Pancreas (tissue), 10 donors: ENCODE measurements around the gene TTBK2. TPM values are rescaled to one million over a fixed set of nuclear protein-coding genes. Genes with fewer than 3 reads are reported as not detected.

Source experiments
- ATAC-seq, 4 donors: fragments of 200-7000 bp; cut with Tn5 transposase; one replicate each; pipeline versions ENCODE4 v1.8.0 to v1.9.1; 2020; ENCODE audit warnings: mild to moderate bottlenecking in 4 of 4, moderate library complexity in 4 of 4
- DNase-seq, 6 donors: peaks; one replicate each; pipeline ENCODE4 v3.0.0-alpha.2; 2020
- FAIRE-seq: peaks from 2 replicates; lab custom pipeline; 2012; peaks lifted over from hg19 to GRCh38; lab: Jason Lieb, UNC
- H3K27ac ChIP-seq, 4 donors: fragments of 200-600 bp; sonication (generic); 1 replicate in 3 of 4; 2 replicates in 1 of 4; pipeline versions ENCODE4 v1.5.0 to v1.8.0; 2020
- H3K27me3 ChIP-seq, 4 donors: fragments of 200-600 bp; one replicate each; pipeline ENCODE4 v1.8.0; 2021
- H3K36me3 ChIP-seq, 3 donors: fragments of 200-600 bp; sonication (generic) in 1 of 3; one replicate each; pipeline versions ENCODE4 v1.5.0 to v1.8.0; 2020 to 2021
- H3K4me1 ChIP-seq, 3 donors: fragments of 200-600 bp; one replicate each; pipeline ENCODE4 v1.8.0; 2021
- H3K4me3 ChIP-seq, 4 donors: fragments of 200-600 bp; sonication (generic) in 2 of 4; one replicate each; pipeline versions ENCODE4 v1.5.0 to v1.8.0; 2020 to 2021
- H3K9me3 ChIP-seq, 4 donors: fragments of 200-600 bp; one replicate each; pipeline ENCODE4 v1.8.0; 2021
- CTCF ChIP-seq, 4 donors: fragments of 200-600 bp; sonication (generic) in 3 of 4; IDR thresholded peaks; one replicate each; pipeline versions ENCODE4 v1.5.0 to v1.8.0; 2021; ENCODE audit warnings: antibody characterized with exemption in 4 of 4
- WGBS, 2 donors: extraction: QIAGEN DNeasy Blood & Tissue Kit; methylation state at CpG; one replicate each; pipeline ENCODE4 v1.1.7; 2013; 5-methylcytosine and 5-hydroxymethylcytosine counted together
- intact Hi-C, 3 donors: fragments of 100-400 bp; cut with DNase I; formaldehyde crosslinking; loops; one replicate each; pipeline versions ENCODE4 v1.11.1 to v1.14.2; 2022
- polyA plus RNA-seq, 2 donors: library from polyadenylated mRNA; stranded (reverse); fragments of 200-250 nt; gene quantifications; one replicate each; pipeline ENCODE4 v1.2.3, GENCODE V29; 2013
- total RNA-seq, 6 donors: library from RNA; stranded (reverse); fragmentation: NEBNext Ultra II Directional in 4 of 6; extraction: Animal tissue kit (Norgen Biotek cat#: 25700) in 4 of 6; gene quantifications; one replicate each; pipeline versions ENCODE4 v1.2.1 to v1.2.4, GENCODE V29; 2021 to 2023
- donor health status: healthy with polysubstance abuse.
- donor health status: DM: no; HTN: no; CAD: no; lungs with moderate emphysema.
- donor health status: DM: no; HTN: no; CAD: no.
- donor health status: control.
- donor health status: control.
- donor health status: Bipolar disorder and iron deficiency.
- donor health status: DM: yes; HTN: yes; CAD: no.
- donor health status: DM: no; HTN: no; CAD: no.
- donor health status: DM: no; HTN: no; CAD: no.
- donor health status: DM: yes; HTN: yes; CAD: no.

The TTBK2 gene
- total and polyA plus RNA-seq, 8 donors: 1.7 to 8.5 (median 4.8) TPM

GRCh38 chr15:42732095-42732827 lies 188.3 kb downstream of the TTBK2 start:
- 90 to 93% methylated on average over 15 of the region's 15 CpGs for WGBS, 2 donors
- DNase-seq (no peak), FAIRE-seq (no peak), ATAC-seq (no peak)
- H3K36me3 ChIP-seq: peaks cover 5 to 52% (median 5%) of the 10 kb centered on the region in 3 donors
- no peak overlapping the region for H3K4me3 ChIP-seq
- H3K4me1 ChIP-seq: peaks cover 1 to 4% (median 4%) of the 10 kb centered on the region in 3 donors
- intact Hi-C loops: no loop called here
- H3K9me3 ChIP-seq: no peaks in the 10 kb centered on the region
- H3K27ac ChIP-seq: no peak overlapping the region
- H3K27me3 ChIP-seq: no peaks in the 10 kb centered on the region
- TF ChIP-seq CTCF (IDR thresholded peaks at IDR 0.05): no peak

- intact Hi-C loops: no loop called here
- H3K4me1 ChIP-seq: peaks cover 0 to 4% (median 4%) of the 10 kb centered on the region in 3 donors
- ATAC-seq (no peak), FAIRE-seq (no peak), DNase-seq (no peak)
- peaks cover 5 to 52% (median 5%) of the 10 kb centered on the region in 3 donors for H3K36me3 ChIP-seq
- no peak overlapping the region for H3K27ac ChIP-seq
- no peak for TF ChIP-seq CTCF (IDR thresholded peaks at IDR 0.05)
- no peak overlapping the region for H3K4me3 ChIP-seq
- WGBS, 2 donors: 92 to 94% methylated on average over 6 of the region's 6 CpGs
- no peaks in the 10 kb centered on the region for H3K9me3 ChIP-seq
- no peaks in the 10 kb centered on the region for H3K27me3 ChIP-seq
Observed at GRCh38 chr15:42731461-42731860, 189.1 kb downstream of the TTBK2 start.

- Histone ChIP-seq H3K4me3 (no peak overlapping the region), H3K27ac (no peak overlapping the region), H3K36me3 (peaks cover 5 to 60% (median 5%) of the 10 kb centered on the region in 3 donors), H3K4me1 (no peaks in the 10 kb centered on the region), H3K27me3 (no peaks in the 10 kb centered on the region), H3K9me3 (no peaks in the 10 kb centered on the region)
- no peak for TF ChIP-seq CTCF (IDR thresholded peaks at IDR 0.05)
- DNase-seq (no peak), FAIRE-seq (no peak), ATAC-seq (no peak)
- intact Hi-C loops: no loop called here
- 95 to 99% methylated on average over 14 of the region's 14 CpGs for WGBS, 2 donors
Observed at GRCh38 chr15:42730536-42730935, 190.0 kb downstream of the TTBK2 start.

- Histone ChIP-seq H3K9me3 (no peaks in the 10 kb centered on the region), H3K27ac (no peak overlapping the region), H3K4me3 (no peak overlapping the region), H3K4me1 (no peaks in the 10 kb centered on the region), H3K36me3 (peaks cover 5 to 64% (median 5%) of the 10 kb centered on the region in 3 donors), H3K27me3 (no peaks in the 10 kb centered on the region)
- TF ChIP-seq CTCF (IDR thresholded peaks at IDR 0.05): no peak
- ATAC-seq: no peak
- 86 to 90% methylated on average over 8 of the region's 8 CpGs for WGBS, 2 donors
- intact Hi-C loops: no loop called here
- DNase-seq: no peak
- no peak for FAIRE-seq
Observed at GRCh38 chr15:42730135-42730534, 190.4 kb downstream of the TTBK2 start.

GRCh38 chr15:42729409-42729808 lies 191.2 kb downstream of the TTBK2 start:
- 95 to 97% methylated on average over 7 of the region's 7 CpGs for WGBS, 2 donors
- Histone ChIP-seq H3K27ac (no peak overlapping the region), H3K9me3 (no peaks in the 10 kb centered on the region), H3K27me3 (no peaks in the 10 kb centered on the region), H3K36me3 (peaks cover 5 to 69% (median 5%) of the 10 kb centered on the region in 3 donors), H3K4me1 (no peaks in the 10 kb centered on the region), H3K4me3 (no peak overlapping the region)
- FAIRE-seq (no peak), ATAC-seq (no peak), DNase-seq (no peak)
- intact Hi-C loops: no loop called here
- TF ChIP-seq CTCF (IDR thresholded peaks at IDR 0.05): no peak
